RWPE1 (cell line): ENCODE data around the gene CXCR2.

Experiments used
- CTCF ChIA-PET: fragments of 350-600 bp; sonication (Branson Sonifier 250); formaldehyde crosslinking; extraction: SDS; loops from one replicate; lab custom pipeline; 2021; lab: Yijun Ruan, JAX
- POLR2A ChIA-PET: fragments of 400-600 bp; formaldehyde crosslinking; extraction: SDS; loops from one replicate; lab custom pipeline; 2020; ENCODE audit warnings: antibody characterized with exemption; ENCODE audit not compliant: low non-redundant PET; lab: Yijun Ruan, JAX
- DNase-seq: peaks from one replicate; pipeline ENCODE4 v3.0.0; 2012; ENCODE audit warnings: low spot score
- H3K27ac ChIP-seq: fragments of 450-650 bp; 2 replicates; pipeline ENCODE4 v1.5.1; 2017
- TF ChIP-seq, protein P1 (sequence below): fragments of 450-650 bp; conservative IDR thresholded peaks from 2 replicates; pipeline ENCODE4 v1.5.1; 2017; ENCODE audit warnings: low read depth, mild to moderate bottlenecking

CXCR2 gene

DNA sequence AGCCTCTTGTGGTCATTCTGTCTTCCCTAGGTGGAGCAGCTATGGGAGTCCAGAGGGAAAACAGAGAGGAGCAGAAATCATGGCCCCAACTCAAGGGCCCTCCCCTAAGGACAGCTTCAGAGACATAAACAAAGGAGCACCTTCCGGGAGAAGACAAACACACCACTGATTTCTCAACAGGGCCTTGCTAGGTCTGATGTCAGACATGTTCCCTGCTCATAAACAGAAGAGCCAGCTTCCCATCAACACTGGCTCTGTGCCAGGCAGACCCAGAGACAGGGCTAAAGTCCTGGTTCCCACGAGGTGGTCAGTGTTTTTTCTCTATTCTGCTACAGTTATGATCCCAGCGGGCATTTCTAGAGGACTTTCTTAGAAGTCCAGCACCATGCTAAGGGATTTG, 19.3 kb downstream of the CXCR2 start:
- no peak for DNase-seq
- CTCF ChIA-PET: no interaction called here
- TF ChIP-seq, protein P1, sequence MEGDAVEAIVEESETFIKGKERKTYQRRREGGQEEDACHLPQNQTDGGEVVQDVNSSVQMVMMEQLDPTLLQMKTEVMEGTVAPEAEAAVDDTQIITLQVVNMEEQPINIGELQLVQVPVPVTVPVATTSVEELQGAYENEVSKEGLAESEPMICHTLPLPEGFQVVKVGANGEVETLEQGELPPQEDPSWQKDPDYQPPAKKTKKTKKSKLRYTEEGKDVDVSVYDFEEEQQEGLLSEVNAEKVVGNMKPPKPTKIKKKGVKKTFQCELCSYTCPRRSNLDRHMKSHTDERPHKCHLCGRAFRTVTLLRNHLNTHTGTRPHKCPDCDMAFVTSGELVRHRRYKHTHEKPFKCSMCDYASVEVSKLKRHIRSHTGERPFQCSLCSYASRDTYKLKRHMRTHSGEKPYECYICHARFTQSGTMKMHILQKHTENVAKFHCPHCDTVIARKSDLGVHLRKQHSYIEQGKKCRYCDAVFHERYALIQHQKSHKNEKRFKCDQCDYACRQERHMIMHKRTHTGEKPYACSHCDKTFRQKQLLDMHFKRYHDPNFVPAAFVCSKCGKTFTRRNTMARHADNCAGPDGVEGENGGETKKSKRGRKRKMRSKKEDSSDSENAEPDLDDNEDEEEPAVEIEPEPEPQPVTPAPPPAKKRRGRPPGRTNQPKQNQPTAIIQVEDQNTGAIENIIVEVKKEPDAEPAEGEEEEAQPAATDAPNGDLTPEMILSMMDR: no peak
- POLR2A ChIA-PET: no interaction called here
- no peak overlapping the region for H3K27ac ChIP-seq

DNA sequence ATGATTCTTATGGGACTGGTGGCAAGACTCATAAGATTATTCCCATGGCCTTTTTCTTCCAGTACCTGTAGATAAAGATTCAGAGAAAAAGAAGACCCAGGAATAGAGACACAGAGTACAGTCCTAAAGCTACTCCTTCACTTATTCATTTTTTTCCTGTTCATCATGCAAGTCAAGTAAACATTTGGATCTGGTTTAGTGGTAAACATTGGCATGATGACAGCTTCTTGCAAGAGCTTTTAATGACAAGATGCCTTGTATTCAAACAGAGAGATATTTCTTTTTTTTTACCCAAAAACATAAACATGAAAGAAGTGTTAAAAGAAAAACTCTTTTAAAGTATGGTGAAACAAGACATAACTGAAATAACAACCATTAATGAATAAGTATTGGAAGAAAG, 20.2 kb downstream of the CXCR2 start:
- TF ChIP-seq, protein P1: no peak
- no peak for DNase-seq
- ChIA-PET CTCF (interaction anchor here (0.7 kb wide), 1 partner anchor 431 kb away, joined by 7 read pairs; no protein-coding TSS in a partner anchor), POLR2A (no interaction called here)
- H3K27ac ChIP-seq: no peak overlapping the region

- ChIA-PET POLR2A (no interaction called here), CTCF (interaction anchor here (0.7 kb wide), 1 partner anchor 10 kb away, joined by 3 read pairs; no protein-coding TSS in a partner anchor)
- DNase-seq: no peak
- TF ChIP-seq, protein P1: no peak
- no peak overlapping the region for H3K27ac ChIP-seq
Measured at GRCh38 chr2:218149098-218149497, 23.3 kb downstream of the CXCR2 start.

DNA sequence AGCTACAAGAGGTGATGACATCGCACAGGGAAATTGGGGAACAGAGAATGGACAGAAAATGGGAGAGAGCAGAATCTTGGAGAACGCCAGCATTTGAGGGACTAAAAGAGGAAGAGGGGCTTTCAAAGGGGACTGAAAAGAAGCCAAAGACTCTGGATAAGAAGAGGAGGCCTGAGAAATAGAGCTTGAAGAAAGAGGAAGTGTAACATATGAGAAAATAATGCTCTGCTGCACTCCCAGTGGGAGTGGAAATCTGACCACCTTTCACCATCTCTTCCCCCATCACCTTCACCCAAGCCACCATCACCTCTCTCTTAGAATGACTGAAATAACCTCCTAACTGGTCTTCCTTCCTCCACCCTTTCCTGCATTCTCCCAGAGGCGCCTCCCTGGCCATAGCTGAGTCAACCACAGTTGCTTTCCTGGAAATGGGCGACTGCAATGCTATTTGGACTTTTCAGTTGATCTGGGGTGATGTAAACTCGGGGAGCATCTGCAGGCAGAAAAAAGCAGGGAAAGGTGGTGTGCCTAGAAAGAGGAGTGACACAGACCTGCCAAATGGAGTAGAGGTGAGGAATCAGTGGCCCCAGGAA, 24.1 kb downstream of the CXCR2 start:
- TF ChIP-seq, protein P1: no peak
- CTCF ChIA-PET: interaction anchor here (0.8 kb wide), 1 partner anchor 263 kb away, joined by 3 read pairs; no protein-coding TSS in a partner anchor
- DNase-seq: no peak
- POLR2A ChIA-PET: no interaction called here
- no peak overlapping the region for H3K27ac ChIP-seq

DNA sequence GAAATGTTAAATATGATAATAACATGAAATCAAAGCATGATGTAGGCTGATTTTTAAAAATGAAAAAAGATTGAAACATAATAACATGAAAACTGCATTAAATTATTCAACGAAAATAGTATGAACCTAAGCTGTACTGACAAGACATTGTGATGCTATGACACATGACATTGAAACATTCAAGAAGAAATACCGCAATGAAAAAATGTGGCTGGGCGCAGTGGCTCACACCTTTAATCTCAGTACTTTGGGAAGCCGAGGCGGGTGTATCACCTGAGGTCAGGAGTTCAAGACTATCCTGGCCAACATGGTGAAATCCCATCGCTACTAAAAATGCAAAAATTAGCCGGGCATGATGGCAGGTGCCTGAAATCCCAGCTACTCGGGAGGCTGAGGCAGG, 26.3 kb downstream of the CXCR2 start:
- H3K27ac ChIP-seq: peak overlapping the region; percentile 66
- POLR2A ChIA-PET: no interaction called here
- CTCF ChIA-PET: no interaction called here
- DNase-seq: peak; percentile 50
- TF ChIP-seq, protein P1: no peak

GRCh38 chr2:218152777-218153176, 26.9 kb downstream of the CXCR2 start:
- H3K27ac ChIP-seq: peak overlapping the region; percentile 66
- TF ChIP-seq, protein P1: no peak
- ChIA-PET POLR2A (no interaction called here), CTCF (no interaction called here)
- peak; percentile 89 for DNase-seq
